ENCODE data around the gene AGPAT2. TPM values are rescaled to one million over a fixed set of nuclear protein-coding genes. Genes with fewer than 3 reads are reported as not detected.

AGPAT2 gene
- total RNA-seq, 1 donor from 2014 or later = 129 TPM

DNA sequence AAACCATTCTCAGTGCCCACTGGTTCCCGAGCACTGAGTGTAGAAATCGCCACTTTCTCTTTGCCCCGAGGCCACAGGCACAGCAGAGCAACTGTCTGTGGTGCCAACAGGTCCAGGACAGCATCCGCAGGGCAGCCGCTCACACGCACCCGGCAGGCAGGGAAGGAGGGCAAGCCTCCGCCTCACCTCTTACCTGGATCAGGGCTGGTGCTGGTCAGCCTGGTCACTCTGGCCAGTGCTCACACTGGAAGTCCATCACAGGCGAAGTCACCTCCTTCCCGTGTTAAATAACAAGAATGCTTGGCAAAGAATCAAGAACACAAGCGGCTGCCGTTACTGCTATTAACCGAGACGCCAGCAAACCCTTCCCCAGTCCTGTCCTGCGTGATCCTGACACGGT is 38.9 kb upstream of the AGPAT2 start:
- Histone ChIP-seq H3K27me3 (no peaks in the 10 kb centered on the region), H3K4me1 (peaks cover 16 to 18% of the 10 kb centered on the region in 2 donors), H3K36me3 (peaks cover 44 to 48% of the 10 kb centered on the region in 2 donors), H3K9me3 (no peaks in the 10 kb centered on the region), H3K4me3 (peak overlapping the region; percentile 74 to 81), H3K27ac (no peak overlapping the region)
- no peak for DNase-seq (ENCODE audit: low spot score in 2 of 2)
- intact Hi-C loops (cut with DNase I) = loop anchor here (5.0 kb wide), 2 partner anchors 39 to 244 kb away; partner anchors contain the start of genes AGPAT2 and SEC16A
- TF ChIP-seq, protein P1, sequence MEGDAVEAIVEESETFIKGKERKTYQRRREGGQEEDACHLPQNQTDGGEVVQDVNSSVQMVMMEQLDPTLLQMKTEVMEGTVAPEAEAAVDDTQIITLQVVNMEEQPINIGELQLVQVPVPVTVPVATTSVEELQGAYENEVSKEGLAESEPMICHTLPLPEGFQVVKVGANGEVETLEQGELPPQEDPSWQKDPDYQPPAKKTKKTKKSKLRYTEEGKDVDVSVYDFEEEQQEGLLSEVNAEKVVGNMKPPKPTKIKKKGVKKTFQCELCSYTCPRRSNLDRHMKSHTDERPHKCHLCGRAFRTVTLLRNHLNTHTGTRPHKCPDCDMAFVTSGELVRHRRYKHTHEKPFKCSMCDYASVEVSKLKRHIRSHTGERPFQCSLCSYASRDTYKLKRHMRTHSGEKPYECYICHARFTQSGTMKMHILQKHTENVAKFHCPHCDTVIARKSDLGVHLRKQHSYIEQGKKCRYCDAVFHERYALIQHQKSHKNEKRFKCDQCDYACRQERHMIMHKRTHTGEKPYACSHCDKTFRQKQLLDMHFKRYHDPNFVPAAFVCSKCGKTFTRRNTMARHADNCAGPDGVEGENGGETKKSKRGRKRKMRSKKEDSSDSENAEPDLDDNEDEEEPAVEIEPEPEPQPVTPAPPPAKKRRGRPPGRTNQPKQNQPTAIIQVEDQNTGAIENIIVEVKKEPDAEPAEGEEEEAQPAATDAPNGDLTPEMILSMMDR (IDR thresholded peaks at IDR 0.05) = no peak

DNA sequence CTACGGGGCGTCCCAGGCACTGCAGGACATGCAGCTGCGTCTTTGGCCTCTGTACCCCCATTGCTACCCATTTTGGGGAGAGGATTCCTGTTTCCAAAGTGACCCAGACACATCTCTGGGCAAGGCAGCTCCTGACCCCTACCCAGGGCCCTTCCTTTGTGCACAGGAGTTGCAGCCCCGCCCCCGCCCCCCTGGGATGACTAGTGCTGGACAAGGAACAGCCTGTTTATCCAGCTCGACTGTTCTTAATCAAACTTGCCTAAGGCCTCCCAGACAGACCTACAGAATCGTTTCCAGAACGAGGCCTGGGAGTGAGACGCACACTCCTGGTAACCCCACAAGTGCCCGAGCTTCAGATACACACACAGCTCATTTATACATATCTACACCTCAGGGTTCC is 38.4 kb upstream of the AGPAT2 start:
- no peak for DNase-seq (ENCODE audit: low spot score in 2 of 2)
- intact Hi-C loops (cut with DNase I) = loop anchor here (5.0 kb wide), 2 partner anchors 38 to 243 kb away; partner anchors contain the start of genes AGPAT2 and SEC16A
- H3K9me3 ChIP-seq = no peaks in the 10 kb centered on the region
- no peak overlapping the region for H3K27ac ChIP-seq
- TF ChIP-seq, protein P1 (IDR thresholded peaks at IDR 0.05) = no peak
- peak overlapping the region in 1 of 2 donors; percentile 81 for H3K4me3 ChIP-seq
- H3K4me1 ChIP-seq = peaks cover 16 to 18% of the 10 kb centered on the region in 2 donors
- no peaks in the 10 kb centered on the region for H3K27me3 ChIP-seq
- H3K36me3 ChIP-seq = peaks cover 44 to 48% of the 10 kb centered on the region in 2 donors

DNA sequence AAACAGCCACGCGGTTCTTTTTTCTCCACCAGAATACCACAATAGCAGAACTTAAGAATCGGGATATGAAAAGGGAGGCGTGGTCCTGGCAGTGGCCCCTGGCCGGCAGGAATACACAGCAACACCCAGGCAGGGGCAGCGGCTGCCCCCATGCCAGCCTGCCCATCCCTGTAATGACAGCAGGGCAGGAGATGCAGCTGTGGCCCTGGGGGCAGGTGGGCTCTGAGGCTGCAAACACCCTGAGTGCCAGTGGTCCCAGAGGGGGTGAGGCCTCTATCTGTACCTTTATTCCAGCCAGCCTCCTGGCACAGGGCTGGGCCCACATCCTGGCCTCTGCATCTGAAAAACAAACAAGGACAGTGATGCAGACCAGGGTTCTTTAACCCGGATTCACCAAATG is 37.5 kb upstream of the AGPAT2 start:
- intact Hi-C loops (cut with DNase I) = loop anchor here (5.0 kb wide), 2 partner anchors 37 to 242 kb away; partner anchors contain the start of genes AGPAT2 and SEC16A
- TF ChIP-seq, protein P1 (IDR thresholded peaks at IDR 0.05) = no peak
- H3K27me3 ChIP-seq = no peaks in the 10 kb centered on the region
- no peaks in the 10 kb centered on the region for H3K9me3 ChIP-seq
- peaks cover 16 to 18% of the 10 kb centered on the region in 2 donors for H3K4me1 ChIP-seq
- peaks cover 44 to 48% of the 10 kb centered on the region in 2 donors for H3K36me3 ChIP-seq
- H3K27ac ChIP-seq = no peak overlapping the region
- DNase-seq (ENCODE audit: low spot score in 2 of 2) = no peak
- H3K4me3 ChIP-seq = no peak overlapping the region

DNA sequence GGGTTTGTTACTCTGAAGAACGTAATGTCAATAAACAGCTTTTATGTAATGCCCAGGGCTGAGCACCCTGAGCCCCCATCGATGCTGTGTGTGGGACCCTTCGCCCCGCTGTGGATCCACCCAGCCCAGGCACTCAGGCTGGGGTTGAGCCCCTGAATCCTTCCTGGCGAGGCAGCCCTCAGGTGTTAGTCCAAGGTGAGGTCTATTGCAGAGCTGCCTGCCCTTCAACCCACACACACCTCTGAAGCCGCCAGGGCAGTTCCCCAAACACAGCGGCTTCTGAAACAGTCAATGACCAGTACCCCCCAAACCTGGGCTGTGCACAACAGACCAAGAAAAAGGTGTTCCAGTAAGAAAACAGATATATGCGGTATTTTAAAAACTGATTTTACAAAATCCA is 36.7 kb upstream of the AGPAT2 start:
- no peaks in the 10 kb centered on the region for H3K27me3 ChIP-seq
- no peak overlapping the region for H3K27ac ChIP-seq
- H3K4me1 ChIP-seq = peaks cover 15 to 18% of the 10 kb centered on the region in 2 donors
- no peak for DNase-seq (ENCODE audit: low spot score in 2 of 2)
- H3K4me3 ChIP-seq = no peak overlapping the region
- TF ChIP-seq, protein P1 (IDR thresholded peaks at IDR 0.05) = no peak
- H3K9me3 ChIP-seq = no peaks in the 10 kb centered on the region
- intact Hi-C loops (cut with DNase I) = no loop called here
- peaks cover 44 to 48% of the 10 kb centered on the region in 2 donors for H3K36me3 ChIP-seq

DNA sequence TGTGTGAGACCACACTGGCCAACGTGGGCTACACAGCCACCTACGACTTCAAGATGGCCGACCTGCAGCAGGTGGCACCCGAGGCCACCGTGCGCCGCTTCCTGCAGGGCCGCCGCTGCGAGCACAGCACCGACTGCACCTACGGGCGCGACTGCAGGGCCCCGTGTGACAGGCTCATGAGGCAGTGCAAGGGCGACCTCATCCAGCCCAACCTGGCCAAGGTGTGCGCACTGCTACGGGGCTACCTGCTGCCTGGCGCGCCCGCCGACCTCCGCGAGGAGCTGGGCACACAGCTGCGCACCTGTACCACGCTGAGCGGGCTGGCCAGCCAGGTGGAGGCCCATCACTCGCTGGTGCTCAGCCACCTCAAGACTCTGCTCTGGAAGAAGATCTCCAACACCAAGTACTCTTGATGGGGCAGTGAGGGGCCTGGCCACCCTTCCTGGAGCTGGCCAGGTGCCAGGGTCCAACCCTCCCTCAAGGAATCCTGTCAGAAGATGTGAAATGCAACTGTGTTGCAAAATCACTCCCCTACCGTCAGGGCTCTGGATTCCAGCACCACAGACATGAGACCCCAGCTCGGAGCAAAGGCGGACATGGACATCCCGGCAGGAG is 36.2 kb upstream of the AGPAT2 start:
- no peaks in the 10 kb centered on the region for H3K27me3 ChIP-seq
- no peak for DNase-seq (ENCODE audit: low spot score in 2 of 2)
- no peaks in the 10 kb centered on the region for H3K9me3 ChIP-seq
- no peak overlapping the region for H3K27ac ChIP-seq
- intact Hi-C loops (cut with DNase I) = no loop called here
- H3K4me1 ChIP-seq = peaks cover 9 to 14% of the 10 kb centered on the region in 2 donors
- TF ChIP-seq, protein P1 (IDR thresholded peaks at IDR 0.05) = no peak
- H3K36me3 ChIP-seq = peaks cover 44 to 48% of the 10 kb centered on the region in 2 donors
- no peak overlapping the region for H3K4me3 ChIP-seq

All from ascending aorta (tissue), 2 donors.